HEK293 (cell line): ENCODE results near the gene MITD1.

Experiments used
- CTCF ChIA-PET: fragments of 350-600 bp; formaldehyde crosslinking; extraction: SDS; loops from one replicate; lab custom pipeline; 2021; ENCODE audit warnings: antibody characterized with exemption; lab: Yijun Ruan, JAX
- POLR2A ChIA-PET: fragments of 300-600 bp; formaldehyde crosslinking; extraction: SDS; loops from one replicate; lab custom pipeline; 2020; ENCODE audit warnings: antibody characterized with exemption, inconsistent platforms; lab: Yijun Ruan, JAX
- H3K27ac ChIP-seq: fragments of 200-500 bp; sonication (Bioruptor generic); 2 replicates; pipeline ENCODE4 v1.5.1; 2014; ENCODE audit warnings: low read depth, low read length, control low read depth, inconsistent platforms; ENCODE audit errors: extremely low read depth
- H3K36me3 ChIP-seq, 2 experiments: fragments of 200-500 bp in 1 of 2; sonication (Bioruptor generic) in 1 of 2; 1 replicate in 1 of 2; 2 replicates in 1 of 2; pipeline ENCODE4 v1.5.1; 2014 to 2017; ENCODE audit warnings: inconsistent platforms in 2 of 2, low read length in 2 of 2; ENCODE audit not compliant: control insufficient read depth in 2 of 2, insufficient read depth in 1 of 2
- H3K4me1 ChIP-seq: fragments of 200-500 bp; sonication (Bioruptor generic); 2 replicates; pipeline ENCODE4 v1.5.1; 2014; ENCODE audit warnings: mild to moderate bottlenecking, low read length, inconsistent platforms; ENCODE audit not compliant: control insufficient read depth, insufficient read depth
- H3K4me3 ChIP-seq: 2 replicates; pipeline ENCODE4 v1.5.1; 2011; ENCODE audit warnings: low read depth, mild to moderate bottlenecking, control low read depth, low read length, moderate library complexity
- H3K9me3 ChIP-seq: fragments of 200-500 bp; sonication (Bioruptor generic); 2 replicates; pipeline ENCODE4 v1.5.1; 2014; ENCODE audit warnings: low read depth, low read length, inconsistent platforms; ENCODE audit not compliant: control insufficient read depth, insufficient read depth
- BCL11A ChIP-seq: fragments of 450-650 bp; formaldehyde crosslinking; IDR thresholded peaks from 2 replicates; pipeline ENCODE4 v1.5.1; 2016; ENCODE audit warnings: low read depth, missing biosample characterization, missing genetic modification characterization
- ELK4 ChIP-seq: IDR thresholded peaks from 2 replicates; pipeline ENCODE4 v1.6.1; 2011; ENCODE audit warnings: mild to moderate bottlenecking, low read depth, low read length, borderline replicate concordance
- GLI4 ChIP-seq: fragments of 450-650 bp; formaldehyde crosslinking; IDR thresholded peaks from 2 replicates; pipeline ENCODE4 v1.5.1; 2016; ENCODE audit warnings: missing biosample characterization, missing genetic modification characterization
- HOXC10 ChIP-seq: sonication (generic); formaldehyde crosslinking; IDR thresholded peaks from 2 replicates; pipeline ENCODE4 v1.8.1; 2023; ENCODE audit warnings: mild to moderate bottlenecking, missing genetic modification reagents
- KLF10 ChIP-seq: fragments of 450-650 bp; IDR thresholded peaks from 2 replicates; pipeline ENCODE4 v1.5.1; 2018; ENCODE audit warnings: missing biosample characterization, mild to moderate bottlenecking, missing genetic modification characterization
- KLF8 ChIP-seq: fragments of 450-650 bp; formaldehyde crosslinking; IDR thresholded peaks from 2 replicates; pipeline ENCODE4 v1.5.1; 2016; ENCODE audit warnings: missing biosample characterization, missing genetic modification characterization
- TCF7L2 ChIP-seq: IDR thresholded peaks from 2 replicates; pipeline ENCODE4 v1.6.1; 2011; ENCODE audit warnings: low read depth, mild to moderate bottlenecking, inconsistent platforms, low read length, moderate library complexity, borderline replicate concordance
- YY2 ChIP-seq: fragments of 450-650 bp; formaldehyde crosslinking; IDR thresholded peaks from 2 replicates; pipeline ENCODE4 v1.5.1; 2016; ENCODE audit warnings: missing biosample characterization, missing genetic modification characterization
- ZBTB11 ChIP-seq: fragments of 450-650 bp; formaldehyde crosslinking; conservative IDR thresholded peaks from 2 replicates; pipeline ENCODE4 v1.5.1; 2016; ENCODE audit warnings: low read depth, missing biosample characterization, missing genetic modification characterization
- ZFP69B ChIP-seq: fragments of 450-650 bp; formaldehyde crosslinking; IDR thresholded peaks from 2 replicates; pipeline ENCODE4 v1.5.1; 2016; ENCODE audit warnings: missing biosample characterization, missing genetic modification characterization
- ZNF19 ChIP-seq: fragments of 450-650 bp; formaldehyde crosslinking; IDR thresholded peaks from 2 replicates; pipeline ENCODE4; 2016; ENCODE audit warnings: missing biosample characterization, missing genetic modification characterization, low read depth
- ZNF2 ChIP-seq: fragments of 450-650 bp; formaldehyde crosslinking; IDR thresholded peaks from 2 replicates; pipeline ENCODE4 v1.5.1; 2016; ENCODE audit warnings: missing biosample characterization, missing genetic modification characterization
- ZNF221 ChIP-seq: fragments of 450-650 bp; formaldehyde crosslinking; IDR thresholded peaks from 2 replicates; pipeline ENCODE4 v1.5.1; 2017; ENCODE audit warnings: missing biosample characterization, missing genetic modification characterization, borderline replicate concordance
- ZNF274 ChIP-seq, 2 experiments: fragments of 200-500 bp in 1 of 2; fragments of 450-650 bp in 1 of 2; sonication (Bioruptor generic) in 1 of 2; formaldehyde crosslinking in 1 of 2; IDR thresholded peaks; 2 replicates each; pipeline versions ENCODE4 v1.5.1 to v1.6.1; 2014 to 2016; ENCODE audit warnings: borderline replicate concordance in 1 of 2, inconsistent platforms in 1 of 2, low read length in 1 of 2, missing biosample characterization in 1 of 2, missing genetic modification characterization in 1 of 2
- ZNF280C ChIP-seq: fragments of 450-650 bp; formaldehyde crosslinking; IDR thresholded peaks from 2 replicates; pipeline ENCODE4 v1.5.1; 2016; ENCODE audit warnings: missing biosample characterization, missing genetic modification characterization
- ZNF280D ChIP-seq: fragments of 450-650 bp; formaldehyde crosslinking; IDR thresholded peaks from 2 replicates; pipeline ENCODE4 v1.5.1; 2016; ENCODE audit warnings: missing biosample characterization, missing genetic modification characterization
- ZNF449 ChIP-seq: fragments of 450-650 bp; formaldehyde crosslinking; IDR thresholded peaks from 2 replicates; pipeline ENCODE4 v1.5.1; 2017; ENCODE audit warnings: missing biosample characterization, mild to moderate bottlenecking, missing genetic modification characterization, moderate library complexity
- ZNF48 ChIP-seq: fragments of 450-650 bp; formaldehyde crosslinking; IDR thresholded peaks from 2 replicates; pipeline ENCODE4 v1.5.1; 2016; ENCODE audit warnings: missing biosample characterization, missing genetic modification characterization
- ZNF544 ChIP-seq: fragments of 450-650 bp; formaldehyde crosslinking; IDR thresholded peaks from 2 replicates; pipeline ENCODE4 v1.5.0; 2017; ENCODE audit warnings: missing biosample characterization, missing genetic modification characterization
- ZNF610 ChIP-seq: fragments of 450-650 bp; formaldehyde crosslinking; IDR thresholded peaks from 2 replicates; pipeline ENCODE4 v1.5.1; 2016; ENCODE audit warnings: missing biosample characterization, missing genetic modification characterization, borderline replicate concordance
- ZNF707 ChIP-seq: fragments of 450-650 bp; formaldehyde crosslinking; IDR thresholded peaks from 2 replicates; pipeline ENCODE4 v1.5.1; 2016; ENCODE audit warnings: missing biosample characterization, missing genetic modification characterization
- ZNF776 ChIP-seq: fragments of 450-650 bp; formaldehyde crosslinking; IDR thresholded peaks from 2 replicates; pipeline ENCODE4 v1.5.0; 2017; ENCODE audit warnings: missing biosample characterization, missing genetic modification characterization, borderline replicate concordance
- ZSCAN16 ChIP-seq: fragments of 450-650 bp; formaldehyde crosslinking; IDR thresholded peaks from 2 replicates; pipeline ENCODE4 v1.5.1; 2016; ENCODE audit warnings: missing biosample characterization, missing genetic modification characterization
- ZXDB ChIP-seq: fragments of 450-650 bp; formaldehyde crosslinking; IDR thresholded peaks from 2 replicates; pipeline ENCODE4 v1.5.1; 2016; ENCODE audit warnings: missing biosample characterization, missing genetic modification characterization

Gene MITD1

GRCh38 chr2:99154643-99155536 is 26.0 kb downstream of the MITD1 start, which contains the start of the genes LIPT1 and TSGA10:
LIPT1 (plus strand) TSS chr2:99154967; CDS start chr2:99161958, 6,991 bp downstream.
TSGA10 (minus strand) TSS chr2:99154942; CDS start chr2:99109439, 45,503 bp downstream.
- CTCF ChIA-PET, result interaction anchor here (1.1 to 1.7 kb wide), 2 partner anchors 12 to 182 kb away, joined by 3 to 4 read pairs; partner anchors contain the start of gene EIF5B
- H3K36me3 ChIP-seq, result peaks cover 0 to 20% of the 10 kb centered on the region in 2 experiments; a peak in 2 of 3 replicates
- H3K4me3 ChIP-seq, result peak within 1 kb of the TSS; percentile 63
- H3K27ac ChIP-seq, result peak within 1 kb of the TSS; percentile 71
- H3K4me1 ChIP-seq, result peaks cover 3% of the 10 kb centered on the region; the same call in 1 of the 2 replicates
- POLR2A ChIA-PET, result interaction anchor here (1.1 to 5.8 kb wide), 8 partner anchors 13 to 182 kb away, joined by 3 to 58 read pairs (median 4); partner anchors contain the start of genes C2orf15, EIF5B, MITD1 and MRPL30
- H3K9me3 ChIP-seq, result no peaks in the 10 kb centered on the region
- TF ChIP-seq ZSCAN16 (tag by site-specific recombination) (0 out of 2 replicates have a peak, but pooled peaks have one; percentile 18), BCL11A (tag by site-specific recombination) (no peak), ZNF48 (no peak), HOXC10 (CRISPR knock-in tag) (0 out of 2 replicates have a peak, but pooled peaks have one; percentile 6), ZNF221 (no peak), ZNF19 (no peak), YY2 (no peak), ZNF274 (IDR thresholded peaks at IDR 0.05; ENCODE audit: low read length) (no peak), ZNF274 (tag by site-specific recombination; IDR thresholded peaks at IDR 0.05; ENCODE audit: borderline replicate concordance) (no peak), KLF10 (peak; percentile 85), ZNF544 (tag by site-specific recombination) (no peak), ELK4 (no peak), ZNF707 (no peak), ZXDB (tag by site-specific recombination) (peak; percentile 71), GLI4 (tag by site-specific recombination) (peak; percentile 57; the same call in 1 of the 2 replicates), KLF8 (tag by site-specific recombination) (no peak; the same call in 1 of the 2 replicates), ZFP69B (tag by site-specific recombination) (no peak), TCF7L2 (no peak), ZNF280C (tag by site-specific recombination) (no peak), ZNF280D (tag by site-specific recombination) (no peak), ZNF776 (tag by site-specific recombination) (no peak), ZBTB11 (tag by site-specific recombination) (peak; percentile 96), ZNF2 (tag by site-specific recombination) (peak; percentile 73), ZNF449 (0 out of 2 replicates have a peak, but pooled peaks have one; percentile 12), ZNF610 (tag by site-specific recombination) (peak; percentile 23; the same call in 1 of the 2 replicates)
